Measurements from ENCODE around the gene STAT5A. TPM values are rescaled to one million over a fixed set of nuclear protein-coding genes. Genes with fewer than 3 reads are reported as not detected.

STAT5A gene
- total RNA-seq, 2 donors from 2014 or later, result 65.5 to 69.8 TPM

- ATAC-seq (ENCODE audit: insufficient number of reproducible peaks, low FRiP score, low read depth) (peak; percentile 84), DNase-seq (ENCODE audit: low spot score) (peak; percentile 21)
- no peaks in the 10 kb centered on the region for H3K9me3 ChIP-seq
- H3K4me3 ChIP-seq, result no peak overlapping the region
- peaks cover 31% of the 10 kb centered on the region for H3K36me3 ChIP-seq
- H3K27ac ChIP-seq, result peak overlapping the region; percentile 31 to 60
- H3K4me1 ChIP-seq (ENCODE audit: control insufficient read depth in 1 of 2, low read depth in 2 of 2), result peaks cover 38 to 43% of the 10 kb centered on the region in 2 donors
- TF ChIP-seq, protein P1, sequence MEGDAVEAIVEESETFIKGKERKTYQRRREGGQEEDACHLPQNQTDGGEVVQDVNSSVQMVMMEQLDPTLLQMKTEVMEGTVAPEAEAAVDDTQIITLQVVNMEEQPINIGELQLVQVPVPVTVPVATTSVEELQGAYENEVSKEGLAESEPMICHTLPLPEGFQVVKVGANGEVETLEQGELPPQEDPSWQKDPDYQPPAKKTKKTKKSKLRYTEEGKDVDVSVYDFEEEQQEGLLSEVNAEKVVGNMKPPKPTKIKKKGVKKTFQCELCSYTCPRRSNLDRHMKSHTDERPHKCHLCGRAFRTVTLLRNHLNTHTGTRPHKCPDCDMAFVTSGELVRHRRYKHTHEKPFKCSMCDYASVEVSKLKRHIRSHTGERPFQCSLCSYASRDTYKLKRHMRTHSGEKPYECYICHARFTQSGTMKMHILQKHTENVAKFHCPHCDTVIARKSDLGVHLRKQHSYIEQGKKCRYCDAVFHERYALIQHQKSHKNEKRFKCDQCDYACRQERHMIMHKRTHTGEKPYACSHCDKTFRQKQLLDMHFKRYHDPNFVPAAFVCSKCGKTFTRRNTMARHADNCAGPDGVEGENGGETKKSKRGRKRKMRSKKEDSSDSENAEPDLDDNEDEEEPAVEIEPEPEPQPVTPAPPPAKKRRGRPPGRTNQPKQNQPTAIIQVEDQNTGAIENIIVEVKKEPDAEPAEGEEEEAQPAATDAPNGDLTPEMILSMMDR (IDR thresholded peaks at IDR 0.05), result no peak
- H3K27me3 ChIP-seq (replicated peaks; ENCODE audit: insufficient read depth), result no peaks in the 10 kb centered on the region
These were observed 58.9 kb downstream of the STAT5A start for GRCh38 chr17:42347198-42347597.

DNA sequence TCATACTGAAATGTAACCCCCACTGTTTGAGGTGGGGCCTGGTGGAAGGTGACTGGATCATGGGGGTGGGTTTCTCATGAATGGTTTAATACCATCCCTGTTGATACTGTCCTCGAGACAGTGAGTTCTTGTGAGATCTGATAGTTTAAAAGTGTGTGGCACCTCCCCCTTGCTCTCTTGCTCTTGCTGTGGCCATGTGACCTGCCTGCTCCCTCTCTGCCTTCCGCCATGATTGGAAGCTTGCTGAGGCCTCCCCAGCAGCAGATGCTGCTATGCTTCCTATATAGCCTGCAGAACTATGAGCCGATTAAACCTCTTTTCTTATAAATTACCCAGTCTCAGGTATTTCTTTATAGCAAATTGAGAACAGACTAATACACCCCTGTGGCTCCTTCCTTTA is 59.3 kb downstream of the STAT5A start:
- H3K36me3 ChIP-seq, result peaks cover 29% of the 10 kb centered on the region
- H3K4me3 ChIP-seq, result no peak overlapping the region
- ATAC-seq (ENCODE audit: insufficient number of reproducible peaks, low FRiP score, low read depth) (no peak), DNase-seq (ENCODE audit: low spot score) (no peak)
- H3K9me3 ChIP-seq, result no peaks in the 10 kb centered on the region
- TF ChIP-seq, protein P1 (IDR thresholded peaks at IDR 0.05), result no peak
- no peaks in the 10 kb centered on the region for H3K27me3 ChIP-seq (replicated peaks; ENCODE audit: insufficient read depth)
- H3K4me1 ChIP-seq (ENCODE audit: control insufficient read depth in 1 of 2, low read depth in 2 of 2), result peaks cover 42 to 47% of the 10 kb centered on the region in 2 donors
- H3K27ac ChIP-seq, result peak overlapping the region; percentile 31 to 60

DNA sequence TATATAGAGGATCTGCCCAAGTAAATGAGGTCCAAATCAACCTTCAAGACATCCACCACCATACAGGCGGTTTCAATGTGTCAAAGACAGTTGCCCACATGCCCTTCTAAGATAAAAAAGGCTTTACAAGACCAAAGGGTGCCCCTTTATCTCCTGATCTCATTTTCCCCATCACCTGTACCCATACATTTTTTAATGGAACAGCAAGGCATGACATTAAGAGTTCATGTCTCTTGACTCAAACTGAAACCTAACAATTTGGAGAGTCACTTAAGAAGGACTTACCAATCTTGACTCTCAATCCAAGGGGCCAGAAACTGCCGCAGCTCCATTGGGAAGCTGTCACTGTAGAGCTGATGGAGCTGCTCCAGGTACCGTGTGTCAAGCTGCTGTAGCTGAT is 59.8 kb downstream of the STAT5A start:
- H3K36me3 ChIP-seq, result peaks cover 26% of the 10 kb centered on the region
- H3K4me3 ChIP-seq, result no peak overlapping the region
- ATAC-seq (ENCODE audit: insufficient number of reproducible peaks, low FRiP score, low read depth) (no peak), DNase-seq (ENCODE audit: low spot score) (no peak)
- no peaks in the 10 kb centered on the region for H3K9me3 ChIP-seq
- TF ChIP-seq, protein P1 (IDR thresholded peaks at IDR 0.05), result no peak
- peak overlapping the region; percentile 31 to 60 for H3K27ac ChIP-seq
- peaks cover 45 to 52% of the 10 kb centered on the region in 2 donors for H3K4me1 ChIP-seq (ENCODE audit: control insufficient read depth in 1 of 2, low read depth in 2 of 2)
- no peaks in the 10 kb centered on the region for H3K27me3 ChIP-seq (replicated peaks; ENCODE audit: insufficient read depth)

- ATAC-seq (ENCODE audit: insufficient number of reproducible peaks, low FRiP score, low read depth), result no peak
- H3K4me1 ChIP-seq (ENCODE audit: control insufficient read depth in 1 of 2, low read depth in 2 of 2), result peaks cover 50 to 69% of the 10 kb centered on the region in 2 donors
- no peaks in the 10 kb centered on the region for H3K36me3 ChIP-seq
- H3K27ac ChIP-seq, result peak overlapping the region in 1 of 2 donors; percentile 1
- no peak overlapping the region for H3K4me3 ChIP-seq
- DNase-seq (ENCODE audit: low spot score), result no peak
- H3K27me3 ChIP-seq (replicated peaks; ENCODE audit: insufficient read depth), result no peaks in the 10 kb centered on the region
- H3K9me3 ChIP-seq, result no peaks in the 10 kb centered on the region
- TF ChIP-seq, protein P1 (IDR thresholded peaks at IDR 0.05), result no peak
These were observed 66.9 kb downstream of the STAT5A start for GRCh38 chr17:42354956-42355843.

- Histone ChIP-seq H3K4me1 (ENCODE audit: control insufficient read depth in 1 of 2, low read depth in 2 of 2) (peaks cover 62 to 86% of the 10 kb centered on the region in 2 donors), H3K27me3 (replicated peaks; ENCODE audit: insufficient read depth) (no peaks in the 10 kb centered on the region), H3K27ac (no peak overlapping the region), H3K4me3 (no peak overlapping the region), H3K9me3 (no peaks in the 10 kb centered on the region), H3K36me3 (no peaks in the 10 kb centered on the region)
- DNase-seq (ENCODE audit: low spot score), result no peak
- TF ChIP-seq, protein P1 (IDR thresholded peaks at IDR 0.05), result no peak
- ATAC-seq (ENCODE audit: insufficient number of reproducible peaks, low FRiP score, low read depth), result no peak
These were observed 70.1 kb downstream of the STAT5A start for GRCh38 chr17:42358434-42358833.

Measured in thoracic aorta (tissue), 2 donors.